PC-9 (cell line): ENCODE results near the gene UBA6. TPM values are rescaled to one million over a fixed set of nuclear protein-coding genes. Genes with fewer than 3 reads are reported as not detected.
A peak's percentile ranks its signal among the peaks of the same experiment; 100 is the strongest.

Experiments
- BruUV-seq: library from RNA; stranded (reverse); fragments of 400-500 nt; replicated peaks from 2 replicates; lab custom pipeline; 2021; lab: Mats Ljungman, UMichigan
- CTCF ChIA-PET: fragments of 300-600 bp; sonication (Branson Sonifier 250); formaldehyde crosslinking; loops from one replicate; lab custom pipeline; 2022; ENCODE audit warnings: antibody characterized with exemption; lab: Charles Lee
- POLR2A ChIA-PET: fragments of 300-600 bp; sonication (Branson Sonifier 250); formaldehyde crosslinking; loops from one replicate; lab custom pipeline; 2022; ENCODE audit warnings: antibody characterized with exemption; ENCODE audit not compliant: unreplicated experiment; lab: Charles Lee
- DNase-seq, 2 experiments: peaks; one replicate each; pipeline versions ENCODE4 v3.0.0 to v3.0.0-alpha.2; 2015 to 2022; ENCODE audit warnings: mixed read lengths in 1 of 2
- H2AFZ ChIP-seq: fragments of 200-600 bp; sonication (generic); 2 replicates; pipeline ENCODE4 v1.8.1; 2017; ENCODE audit warnings: antibody characterized with exemption
- H3F3A ChIP-seq: fragments of 200-600 bp; sonication (generic); 2 replicates; pipeline ENCODE4 v1.8.1; 2017; ENCODE audit warnings: antibody characterized with exemption, mild to moderate bottlenecking, low read depth; ENCODE audit not compliant: insufficient read depth
- H3K27ac ChIP-seq: fragments of 200-600 bp; sonication (generic); 2 replicates; pipeline ENCODE4 v1.6.1; 2016; ENCODE audit warnings: mixed run types
- H3K27me3 ChIP-seq: fragments of 200-600 bp; sonication (generic); 2 replicates; pipeline ENCODE4 v1.6.1; 2016; ENCODE audit warnings: low read depth, mixed run types; ENCODE audit not compliant: insufficient read depth
- H3K36me3 ChIP-seq: fragments of 200-600 bp; sonication (generic); 2 replicates; pipeline ENCODE4 v1.6.1; 2016; ENCODE audit warnings: low read depth, mixed run types
- H3K4me1 ChIP-seq: fragments of 200-600 bp; sonication (generic); replicated peaks from 2 replicates; pipeline ENCODE4 v1.6.1; 2016; ENCODE audit warnings: mixed run types; ENCODE audit not compliant: insufficient read depth
- H3K4me2 ChIP-seq: fragments of 200-600 bp; sonication (generic); 2 replicates; pipeline ENCODE4 v1.6.1; 2017; ENCODE audit warnings: mixed run types
- H3K4me3 ChIP-seq: fragments of 200-600 bp; sonication (generic); 2 replicates; pipeline ENCODE4 v1.6.1; 2016; ENCODE audit warnings: mixed run types
- H3K79me2 ChIP-seq: fragments of 200-600 bp; sonication (generic); 2 replicates; pipeline ENCODE4 v1.6.1; 2017; ENCODE audit warnings: low read depth, mixed run types
- H3K9me2 ChIP-seq: fragments of 200-600 bp; sonication (generic); 2 replicates; pipeline ENCODE4 v1.8.1; 2017; ENCODE audit warnings: mild to moderate bottlenecking; ENCODE audit not compliant: insufficient read depth
- H3K9me3 ChIP-seq: fragments of 200-600 bp; sonication (generic); 2 replicates; pipeline ENCODE4 v1.8.1; 2016; ENCODE audit warnings: low read depth; ENCODE audit not compliant: insufficient read depth
- H4K20me1 ChIP-seq: fragments of 200-600 bp; sonication (generic); 2 replicates; pipeline ENCODE4 v1.8.1; 2017; ENCODE audit not compliant: insufficient read depth
- EZH2 ChIP-seq: fragments of 200-600 bp; sonication (generic); IDR thresholded peaks from 2 replicates; pipeline ENCODE4 v1.8.0; 2017; ENCODE audit warnings: antibody characterized with exemption, low read depth
- intact Hi-C: fragments of 100-400 bp; cut with micrococcal nuclease; formaldehyde crosslinking; loops from one replicate; pipeline ENCODE4 v1.10.0; 2022; ENCODE audit not compliant: unreplicated experiment
- total RNA-seq: library from RNA; stranded (reverse); gene quantifications from 2 replicates; pipeline ENCODE4 v1.2.3, GENCODE V29; 2021
- TF ChIP-seq, protein P1 (sequence below): fragments of 200-600 bp; sonication (generic); conservative IDR thresholded peaks from 2 replicates; pipeline ENCODE4 v1.6.1; 2017; ENCODE audit warnings: mixed run types, antibody characterized with exemption, mild to moderate bottlenecking, moderate library complexity

UBA6 gene
- total RNA-seq, 1 experiment from 2014 or later: 64.2 TPM

DNA sequence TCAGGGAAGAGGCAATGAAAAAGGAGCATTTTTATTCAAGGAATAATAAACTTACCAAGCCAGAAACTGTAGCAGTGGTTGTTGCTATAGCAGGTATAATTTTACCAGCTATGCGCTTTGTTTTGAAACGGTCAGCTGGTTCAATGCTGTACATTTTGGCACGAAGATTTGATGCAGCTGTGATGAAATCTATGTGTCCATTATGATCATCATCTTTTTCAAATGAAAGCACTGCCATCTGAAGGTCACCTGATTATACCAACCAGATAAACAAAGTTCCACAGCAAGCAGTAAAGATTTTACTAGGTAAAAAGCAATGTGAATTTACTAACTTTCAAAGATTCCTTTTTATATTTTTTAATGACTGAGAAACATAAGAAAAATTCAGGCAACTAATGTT is 76.0 kb downstream of the UBA6 start:
- Histone ChIP-seq H2AFZ (no peak overlapping the region), H3K9me3 (no peaks in the 10 kb centered on the region), H3F3A (no peaks in the 10 kb centered on the region), H3K4me3 (no peak overlapping the region), H3K27ac (no peak overlapping the region), H3K79me2 (no peaks in the 10 kb centered on the region), H3K9me2 (no peaks in the 10 kb centered on the region), H3K36me3 (peaks cover 7% of the 10 kb centered on the region; the same call in 1 of the 2 replicates), H3K4me2 (no peak overlapping the region), H4K20me1 (no peaks in the 10 kb centered on the region), H3K27me3 (no peaks in the 10 kb centered on the region), H3K4me1 (no peaks in the 10 kb centered on the region)
- no TSS peak for BruUV-seq
- no peak for DNase-seq
- TF ChIP-seq, protein P1, sequence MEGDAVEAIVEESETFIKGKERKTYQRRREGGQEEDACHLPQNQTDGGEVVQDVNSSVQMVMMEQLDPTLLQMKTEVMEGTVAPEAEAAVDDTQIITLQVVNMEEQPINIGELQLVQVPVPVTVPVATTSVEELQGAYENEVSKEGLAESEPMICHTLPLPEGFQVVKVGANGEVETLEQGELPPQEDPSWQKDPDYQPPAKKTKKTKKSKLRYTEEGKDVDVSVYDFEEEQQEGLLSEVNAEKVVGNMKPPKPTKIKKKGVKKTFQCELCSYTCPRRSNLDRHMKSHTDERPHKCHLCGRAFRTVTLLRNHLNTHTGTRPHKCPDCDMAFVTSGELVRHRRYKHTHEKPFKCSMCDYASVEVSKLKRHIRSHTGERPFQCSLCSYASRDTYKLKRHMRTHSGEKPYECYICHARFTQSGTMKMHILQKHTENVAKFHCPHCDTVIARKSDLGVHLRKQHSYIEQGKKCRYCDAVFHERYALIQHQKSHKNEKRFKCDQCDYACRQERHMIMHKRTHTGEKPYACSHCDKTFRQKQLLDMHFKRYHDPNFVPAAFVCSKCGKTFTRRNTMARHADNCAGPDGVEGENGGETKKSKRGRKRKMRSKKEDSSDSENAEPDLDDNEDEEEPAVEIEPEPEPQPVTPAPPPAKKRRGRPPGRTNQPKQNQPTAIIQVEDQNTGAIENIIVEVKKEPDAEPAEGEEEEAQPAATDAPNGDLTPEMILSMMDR: no peak
- TF ChIP-seq EZH2: no peak
- intact Hi-C loops: loop anchor here (10.0 kb wide), 1 partner anchor 50 kb away; no protein-coding TSS in a partner anchor
- POLR2A ChIA-PET: no interaction called here
- CTCF ChIA-PET: no interaction called here

DNA sequence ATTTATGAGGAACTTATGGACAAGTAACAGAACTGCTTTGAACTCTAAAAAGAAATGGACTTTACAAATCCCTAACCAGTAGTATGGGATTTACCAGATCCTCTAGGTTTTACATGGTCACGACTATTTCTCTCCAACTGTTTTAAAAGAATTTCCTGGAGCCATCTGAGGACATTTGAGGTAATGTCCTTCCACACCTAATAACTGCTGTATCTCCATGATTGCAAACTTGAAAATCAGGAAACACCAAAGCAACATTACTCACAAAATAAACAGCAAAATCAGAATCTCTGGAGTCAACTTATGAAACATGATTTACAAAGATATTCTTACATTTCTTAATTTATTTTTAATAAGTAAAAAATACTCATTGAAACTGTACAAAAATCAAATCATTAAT is 84.5 kb downstream of the UBA6 start:
- TF ChIP-seq, protein P1: no peak
- no peak for TF ChIP-seq EZH2
- no peak overlapping the region for H2AFZ ChIP-seq
- H3K4me1 ChIP-seq: 0 out of 2 replicates have a peak, but pooled peaks cover 7% of the 10 kb centered on the region
- H3K4me2 ChIP-seq: no peak overlapping the region
- H3K36me3 ChIP-seq: no peaks in the 10 kb centered on the region
- intact Hi-C loops: no loop called here
- H3K27ac ChIP-seq: no peak overlapping the region
- no peaks in the 10 kb centered on the region for H3K9me2 ChIP-seq
- peak in 1 of 2 experiments; percentile 50 for DNase-seq
- ChIA-PET POLR2A (no interaction called here), CTCF (no interaction called here)
- no peaks in the 10 kb centered on the region for H3F3A ChIP-seq
- no peak overlapping the region for H3K4me3 ChIP-seq
- no peaks in the 10 kb centered on the region for H3K27me3 ChIP-seq
- no peaks in the 10 kb centered on the region for H4K20me1 ChIP-seq
- no peaks in the 10 kb centered on the region for H3K9me3 ChIP-seq
- H3K79me2 ChIP-seq: no peaks in the 10 kb centered on the region
- no TSS peak for BruUV-seq

DNA sequence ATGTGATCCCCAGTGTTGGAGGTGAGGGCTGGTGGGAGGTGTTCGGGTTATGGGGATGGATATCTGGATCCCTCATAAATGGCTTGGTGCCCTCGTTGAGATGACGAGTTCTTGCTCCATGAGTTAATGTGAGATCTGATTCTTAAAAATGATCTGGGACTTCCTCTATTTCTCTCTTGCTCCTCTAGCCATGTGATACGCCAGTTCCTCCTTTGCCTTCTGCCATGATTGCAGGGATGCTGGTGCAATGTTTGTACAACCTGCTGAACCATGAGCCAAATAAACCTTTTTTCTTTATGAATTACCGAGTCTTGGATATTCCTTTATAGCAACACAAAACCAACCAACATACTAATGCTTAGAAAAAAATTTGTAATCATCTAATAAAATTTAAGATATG is 85.8 kb downstream of the UBA6 start:
- BruUV-seq: no TSS peak
- H3K36me3 ChIP-seq: no peaks in the 10 kb centered on the region

More for the DNA sequence above, 85.8 kb downstream of the UBA6 start:
- Histone ChIP-seq H3K4me2 (no peak overlapping the region), H3K9me3 (no peaks in the 10 kb centered on the region), H3F3A (no peaks in the 10 kb centered on the region), H4K20me1 (no peaks in the 10 kb centered on the region), H3K4me3 (no peak overlapping the region), H3K4me1 (0 out of 2 replicates have a peak, but pooled peaks cover 7% of the 10 kb centered on the region), H3K9me2 (no peaks in the 10 kb centered on the region), H3K27me3 (no peaks in the 10 kb centered on the region), H2AFZ (no peak overlapping the region), H3K27ac (no peak overlapping the region), H3K79me2 (no peaks in the 10 kb centered on the region)
- CTCF ChIA-PET: no interaction called here
- TF ChIP-seq, protein P1: no peak
- no peak for TF ChIP-seq EZH2
- no peak for DNase-seq
- POLR2A ChIA-PET: no interaction called here
- intact Hi-C loops: no loop called here
